ENCODE measurements around the gene AP1S1.
"Not testable (repeated sequence)": the region's sequence is repeated elsewhere in the genome, so short reads cannot be mapped to it uniquely, and the experiment has no call there.

Gene AP1S1

GRCh38 chr7:101153969-101154692 lies at the start of gene AP1S1:
TSS of gene AP1S1 (plus strand) at chr7:101154476. CDS start at chr7:101154515, 39 bp downstream.
- peak; percentile 85 to 88 (median 85) for DNase-seq (ENCODE audit: low read depth in 2 of 3, low spot score in 2 of 3)

- DNase-seq (ENCODE audit: low read depth in 2 of 3, low spot score in 2 of 3), result no peak
Observed at GRCh38 chr7:101104799-101105198, 49.5 kb upstream of the AP1S1 start.

GRCh38 chr7:101105248-101105647 lies 49.0 kb upstream of the AP1S1 start:
- not testable (repeated sequence) for DNase-seq (ENCODE audit: low read depth in 2 of 3, low spot score in 2 of 3)

GRCh38 chr7:101106386-101106785 lies 47.9 kb upstream of the AP1S1 start:
- no peak for DNase-seq (ENCODE audit: low read depth in 2 of 3, low spot score in 2 of 3)

GRCh38 chr7:101108330-101108857 lies 45.9 kb upstream of the AP1S1 start:
- DNase-seq (ENCODE audit: low read depth in 2 of 3, low spot score in 2 of 3), result no peak

GRCh38 chr7:101108961-101109360 lies 45.3 kb upstream of the AP1S1 start:
- DNase-seq (ENCODE audit: low read depth in 2 of 3, low spot score in 2 of 3), result no peak

GRCh38 chr7:101109368-101109767 lies 44.9 kb upstream of the AP1S1 start:
- no peak for DNase-seq (ENCODE audit: low read depth in 2 of 3, low spot score in 2 of 3)

- no peak for DNase-seq (ENCODE audit: low read depth in 2 of 3, low spot score in 2 of 3)
Observed at GRCh38 chr7:101111261-101111660, 43.0 kb upstream of the AP1S1 start.

- DNase-seq (ENCODE audit: low read depth in 2 of 3, low spot score in 2 of 3), result no peak
Observed at GRCh38 chr7:101112233-101112632, 42.0 kb upstream of the AP1S1 start.

GRCh38 chr7:101113140-101113539 lies 41.1 kb upstream of the AP1S1 start:
- DNase-seq (ENCODE audit: low read depth in 2 of 3, low spot score in 2 of 3), result not testable (repeated sequence)

- DNase-seq (ENCODE audit: low read depth in 2 of 3, low spot score in 2 of 3), result no peak
Observed at GRCh38 chr7:101113836-101114235, 40.4 kb upstream of the AP1S1 start.

- DNase-seq (ENCODE audit: low read depth in 2 of 3, low spot score in 2 of 3), result no peak
Observed at GRCh38 chr7:101114492-101114891, 39.8 kb upstream of the AP1S1 start.

- DNase-seq (ENCODE audit: low read depth in 2 of 3, low spot score in 2 of 3), result no peak
Observed at GRCh38 chr7:101115215-101115614, 39.1 kb upstream of the AP1S1 start.

- no peak for DNase-seq (ENCODE audit: low read depth in 2 of 3, low spot score in 2 of 3)
Observed at GRCh38 chr7:101116898-101117297, 37.4 kb upstream of the AP1S1 start.

GRCh38 chr7:101118856-101119255 lies 35.4 kb upstream of the AP1S1 start:
- no peak for DNase-seq (ENCODE audit: low read depth in 2 of 3, low spot score in 2 of 3)

- DNase-seq (ENCODE audit: low read depth in 2 of 3, low spot score in 2 of 3), result no peak
Observed at GRCh38 chr7:101119876-101120275, 34.4 kb upstream of the AP1S1 start.

- DNase-seq (ENCODE audit: low read depth in 2 of 3, low spot score in 2 of 3), result no peak
Observed at GRCh38 chr7:101120315-101120714, 34.0 kb upstream of the AP1S1 start.

GRCh38 chr7:101121631-101121990 lies 32.7 kb upstream of the AP1S1 start:
- not testable (repeated sequence) for DNase-seq (ENCODE audit: low read depth in 2 of 3, low spot score in 2 of 3)

- DNase-seq (ENCODE audit: low read depth in 2 of 3, low spot score in 2 of 3), result no peak
Observed at GRCh38 chr7:101121991-101122932, 32.0 kb upstream of the AP1S1 start.

GRCh38 chr7:101122933-101123702 lies 31.2 kb upstream of the AP1S1 start:
- no peak for DNase-seq (ENCODE audit: low read depth in 2 of 3, low spot score in 2 of 3)

- no peak for DNase-seq (ENCODE audit: low read depth in 2 of 3, low spot score in 2 of 3)
Observed at GRCh38 chr7:101123703-101124068, 30.6 kb upstream of the AP1S1 start.
